ENCODE measurements around the gene SSH2.
"Not testable (repeated sequence)": the region's sequence is repeated elsewhere in the genome, so short reads cannot be mapped to it uniquely, and the experiment has no call there.

Gene SSH2

DNA sequence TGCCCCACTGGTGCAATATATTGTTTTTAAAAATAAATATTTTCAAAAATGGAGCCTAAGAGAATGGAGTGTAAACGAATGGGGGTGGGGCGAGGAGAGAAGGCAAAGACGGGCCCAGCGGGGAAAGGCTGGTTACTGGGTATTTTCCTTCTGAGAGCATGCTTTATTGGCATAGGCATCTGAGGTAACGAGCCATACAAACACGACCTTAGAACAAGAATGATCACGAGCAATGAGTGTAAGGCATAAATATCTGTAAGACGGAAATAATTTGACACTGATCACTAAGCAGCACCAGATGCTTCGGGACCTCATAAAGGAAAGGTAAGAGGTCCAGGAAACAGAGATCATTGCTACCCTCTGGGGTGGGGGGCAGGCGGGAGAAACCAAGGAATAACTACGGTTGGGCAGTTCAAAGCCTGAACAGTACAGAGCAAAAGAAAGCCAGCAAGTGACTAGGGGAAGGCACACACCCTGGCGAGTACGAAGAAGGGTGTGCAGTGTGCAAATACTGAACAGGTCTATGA lies 959 bp downstream of the SSH2 start:
- DNase-seq (ENCODE audit: low read depth in 2 of 3, low spot score in 2 of 3): peak; percentile 6 to 17 (median 6)

DNA sequence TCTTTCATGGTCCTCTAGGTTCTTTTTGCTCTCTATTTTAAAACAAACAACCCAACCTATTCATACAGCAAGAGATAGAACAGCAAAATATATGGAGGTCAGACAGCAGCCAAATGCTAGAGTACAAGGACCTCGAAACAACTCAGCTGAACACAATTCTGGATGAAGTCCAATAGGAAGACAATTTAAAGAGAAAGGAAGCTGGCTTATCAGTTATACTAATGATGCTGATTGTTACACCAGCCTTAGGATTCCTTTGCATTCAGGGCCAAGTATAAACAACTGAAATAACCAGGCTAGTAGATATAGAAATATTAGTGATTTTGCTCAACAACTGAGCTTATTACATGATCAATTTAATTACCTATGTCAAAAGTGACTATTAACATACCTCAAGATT lies 2.5 kb downstream of the SSH2 start:
- no peak for DNase-seq (ENCODE audit: low read depth in 2 of 3, low spot score in 2 of 3)

DNA sequence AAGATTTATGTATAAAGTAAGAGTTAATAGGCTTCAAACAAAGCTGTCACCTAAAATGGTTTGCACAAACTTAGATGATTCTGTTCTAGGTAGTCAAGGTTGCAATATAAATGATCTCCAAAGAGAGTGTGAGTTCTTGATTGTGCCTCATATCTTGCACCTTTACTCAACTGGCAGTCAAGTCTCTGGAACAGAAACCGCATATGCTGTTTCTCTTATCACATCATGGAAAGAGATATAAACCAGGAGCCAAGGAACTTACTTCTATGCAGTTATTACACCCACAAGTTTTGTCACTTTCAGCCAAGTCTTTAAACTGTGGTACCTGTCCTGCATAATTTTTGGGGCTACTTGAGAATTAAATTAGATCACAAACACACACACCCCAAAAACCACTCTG lies 5.2 kb downstream of the SSH2 start:
- DNase-seq (ENCODE audit: low read depth in 2 of 3, low spot score in 2 of 3): no peak

DNA sequence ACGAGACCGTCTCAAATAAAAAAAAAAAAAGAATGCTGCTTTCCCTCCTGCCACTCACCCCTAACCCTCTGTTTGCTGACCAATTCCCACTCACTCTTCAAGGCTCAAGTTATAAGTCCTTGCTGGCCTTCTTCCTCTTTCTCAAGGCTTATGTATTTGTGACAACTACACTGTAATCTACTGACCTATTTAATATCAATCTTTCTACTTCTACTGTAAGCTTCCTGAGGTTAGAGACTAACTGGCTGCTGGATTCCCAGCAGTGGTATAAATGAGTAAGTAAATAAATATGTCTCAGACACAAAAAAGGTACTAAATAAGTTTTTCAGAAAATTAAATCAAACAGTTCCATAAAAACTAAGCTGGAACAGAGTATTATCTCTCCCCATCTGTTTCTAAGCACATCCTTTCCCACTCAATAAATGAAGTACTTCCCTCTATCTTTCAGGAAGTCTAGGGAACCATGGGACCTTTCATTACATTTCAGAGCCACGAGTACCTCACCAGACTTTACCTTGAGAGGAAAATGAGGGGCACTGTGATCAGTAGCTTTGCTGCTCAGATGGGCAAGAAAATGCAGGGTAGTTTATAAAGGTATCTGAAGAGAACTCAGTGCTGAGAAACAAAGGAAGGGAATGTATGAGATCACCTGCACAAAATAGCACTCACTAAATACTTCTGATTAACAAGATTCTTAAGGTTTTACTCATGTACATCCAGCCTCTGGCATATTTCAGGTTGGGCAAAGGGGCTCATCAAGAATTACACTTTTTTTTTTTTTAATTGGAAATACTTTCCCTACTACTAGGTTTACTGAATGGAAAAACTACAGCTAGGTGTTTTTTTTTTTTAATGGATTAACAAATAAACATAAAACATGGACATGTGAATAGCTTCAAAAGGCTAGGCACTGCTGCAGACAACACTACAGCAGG lies 10.8 kb downstream of the SSH2 start:
- no peak for DNase-seq (ENCODE audit: low read depth in 2 of 3, low spot score in 2 of 3)

DNA sequence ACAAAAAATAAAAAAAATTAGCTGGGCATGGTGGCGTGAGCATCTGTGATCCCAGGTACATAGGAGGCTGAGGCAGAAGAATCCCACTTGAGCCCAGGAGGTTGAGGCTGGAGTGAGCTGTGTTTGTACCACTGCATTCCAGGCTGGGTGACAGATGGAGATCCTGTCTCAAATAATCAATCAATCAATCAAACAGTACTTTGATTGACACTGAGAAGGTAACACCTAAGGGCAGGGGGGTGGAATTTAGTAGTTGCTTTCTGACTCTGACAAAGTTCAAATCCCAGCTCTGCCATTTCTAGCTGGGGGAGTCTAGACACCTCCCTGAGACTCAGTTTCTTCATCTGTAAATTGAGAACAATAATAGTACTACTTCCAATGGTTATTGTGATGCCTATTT lies 12.0 kb downstream of the SSH2 start:
- DNase-seq (ENCODE audit: low read depth in 2 of 3, low spot score in 2 of 3): no peak

DNA sequence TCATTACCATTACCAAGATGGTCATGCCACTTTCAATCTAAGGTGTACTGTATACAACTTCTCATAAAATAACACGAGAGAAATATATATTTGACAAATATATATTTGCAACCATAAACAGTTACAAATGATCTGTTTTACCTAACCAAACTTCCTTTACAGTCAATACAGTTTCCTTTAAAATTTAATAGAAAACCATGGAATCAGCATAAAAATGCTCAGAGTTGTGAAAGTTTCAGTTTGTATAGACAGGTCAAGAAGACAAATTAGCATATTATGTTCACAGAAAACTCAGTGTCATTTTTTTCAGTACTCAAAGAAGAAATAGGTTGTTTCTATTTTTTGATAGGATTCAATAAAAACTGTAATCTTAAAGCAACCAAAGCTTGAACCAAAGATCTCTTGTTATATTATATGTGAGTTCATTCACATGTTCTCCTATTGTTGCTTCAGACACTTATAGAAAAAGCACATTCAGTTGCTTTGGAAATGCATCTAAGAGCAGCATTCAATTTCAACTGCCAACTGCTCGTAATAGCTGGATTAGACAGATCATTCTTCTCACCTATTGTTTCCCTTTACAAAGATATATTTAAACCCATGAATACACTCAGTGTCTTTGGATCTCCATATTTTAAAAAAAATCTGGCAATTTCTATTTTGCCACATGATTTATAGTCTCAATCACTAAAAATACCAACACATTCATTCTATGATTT lies 15.1 kb downstream of the SSH2 start:
- no peak for DNase-seq (ENCODE audit: low read depth in 2 of 3, low spot score in 2 of 3)

DNA sequence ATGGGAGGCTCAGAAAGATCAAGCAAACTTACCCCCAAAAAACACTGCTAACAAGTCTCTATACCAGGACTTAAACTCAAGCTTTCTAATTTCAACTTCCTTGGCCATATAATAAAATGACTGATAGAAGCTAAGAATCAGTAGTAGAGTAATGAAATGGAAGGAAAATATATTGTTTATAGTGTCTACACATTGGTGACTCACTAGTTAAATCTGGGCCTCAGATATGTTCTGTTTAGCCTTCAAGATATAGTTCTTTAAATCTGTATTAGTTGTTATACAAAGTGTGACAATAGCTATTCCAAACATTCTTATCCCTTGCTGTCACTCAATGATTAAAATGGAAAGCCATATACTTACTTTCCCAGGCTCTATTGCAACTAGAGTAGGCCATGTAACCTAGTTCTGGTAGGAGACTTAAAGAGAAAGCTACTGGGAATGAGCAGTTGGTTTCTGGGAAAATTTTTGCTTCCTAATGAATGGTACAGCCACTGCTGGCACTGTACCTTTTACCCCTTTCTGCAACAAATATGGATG lies 18.3 kb downstream of the SSH2 start:
- no peak for DNase-seq (ENCODE audit: low read depth in 2 of 3, low spot score in 2 of 3)

GRCh38 chr17:29909236-29910003 lies 20.6 kb downstream of the SSH2 start:
- DNase-seq (ENCODE audit: low read depth in 2 of 3, low spot score in 2 of 3): no peak

DNA sequence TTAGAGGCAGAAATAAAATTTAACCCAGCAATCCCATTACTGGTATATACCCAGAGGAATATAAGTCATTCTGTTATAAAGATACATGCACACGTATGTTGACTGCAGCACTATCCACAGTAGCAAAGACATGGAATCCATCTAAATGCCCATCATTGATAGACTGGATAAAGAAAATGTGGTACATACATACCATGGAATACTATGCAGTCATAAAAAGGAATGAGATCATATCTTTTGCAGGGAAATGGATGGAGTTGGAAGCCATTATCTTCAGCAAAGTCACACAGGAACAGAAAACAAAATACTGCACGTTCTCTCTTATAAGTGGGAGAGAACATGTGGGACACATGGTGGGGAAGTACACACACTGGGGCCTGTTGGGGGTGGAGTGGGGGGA lies 23.1 kb downstream of the SSH2 start:
- DNase-seq (ENCODE audit: low read depth in 2 of 3, low spot score in 2 of 3): no peak

- no peak for DNase-seq (ENCODE audit: low read depth in 2 of 3, low spot score in 2 of 3)
These were observed 24.2 kb downstream of the SSH2 start for GRCh38 chr17:29905879-29906167.

DNA sequence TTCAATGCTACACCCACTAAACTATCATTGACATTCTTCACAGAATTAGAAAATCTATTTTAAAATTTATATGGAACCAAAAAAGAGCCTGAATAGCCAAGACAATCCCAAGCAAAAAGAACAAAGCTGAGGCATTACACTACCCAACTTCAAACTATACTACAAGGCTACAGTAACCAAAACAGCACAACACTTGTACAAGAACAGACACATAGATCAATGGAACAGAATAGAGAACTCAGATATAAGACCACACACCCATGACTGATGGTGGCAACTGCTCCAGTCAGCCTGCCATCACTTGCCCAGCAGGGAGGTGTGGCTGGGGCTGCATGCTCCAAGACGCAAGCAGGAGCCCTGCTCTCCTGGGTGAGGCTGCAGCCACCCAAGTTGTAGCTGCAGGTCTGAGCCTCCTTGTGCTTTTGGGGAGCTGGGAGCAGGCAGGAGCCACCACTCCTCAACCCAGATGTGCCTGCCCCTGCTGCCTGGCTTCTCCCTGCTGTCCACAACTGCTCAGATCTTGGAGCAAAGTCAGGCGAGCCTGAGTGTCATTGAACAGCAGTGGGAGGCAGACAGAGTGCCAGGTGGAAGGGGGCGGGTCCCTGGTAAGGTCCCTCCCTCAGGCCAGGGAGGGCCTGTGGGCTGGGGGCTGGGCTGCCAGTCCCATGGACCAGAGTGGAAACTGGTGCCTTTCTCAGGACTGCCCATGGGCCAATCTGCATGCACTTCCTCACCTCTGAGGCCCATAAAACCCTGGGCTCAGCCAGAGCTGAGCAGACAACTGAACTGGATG lies 24.7 kb downstream of the SSH2 start:
- no peak for DNase-seq (ENCODE audit: low read depth in 2 of 3, low spot score in 2 of 3)

GRCh38 chr17:29903471-29903870 lies 26.6 kb downstream of the SSH2 start:
- no peak for DNase-seq (ENCODE audit: low read depth in 2 of 3, low spot score in 2 of 3)

DNA sequence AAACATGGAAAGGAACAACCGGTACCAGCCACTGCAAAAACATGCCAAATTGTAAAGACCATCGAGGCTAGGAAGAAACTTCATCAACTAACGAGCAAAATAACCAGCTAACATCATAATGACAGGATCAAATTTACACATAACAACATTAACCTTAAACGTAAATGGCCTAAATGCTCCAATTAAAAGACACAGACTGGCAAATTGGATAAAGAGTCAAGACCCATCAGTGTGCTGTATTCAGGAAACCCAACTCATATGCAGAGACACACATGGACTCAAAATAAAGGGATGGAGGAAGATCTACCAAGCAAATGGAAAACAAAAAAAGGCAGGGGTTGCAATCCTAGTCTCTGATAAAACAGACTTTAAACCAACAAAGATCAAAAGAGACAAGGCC lies 32.9 kb downstream of the SSH2 start:
- not testable (repeated sequence) for DNase-seq (ENCODE audit: low read depth in 2 of 3, low spot score in 2 of 3)

GRCh38 chr17:29892201-29892600 lies 37.8 kb downstream of the SSH2 start:
- no peak for DNase-seq (ENCODE audit: low read depth in 2 of 3, low spot score in 2 of 3)

GRCh38 chr17:29891131-29891530 lies 38.9 kb downstream of the SSH2 start:
- no peak for DNase-seq (ENCODE audit: low read depth in 2 of 3, low spot score in 2 of 3)

GRCh38 chr17:29885031-29885640 lies 44.9 kb downstream of the SSH2 start:
- no peak for DNase-seq (ENCODE audit: low read depth in 2 of 3, low spot score in 2 of 3)

- no peak for DNase-seq (ENCODE audit: low read depth in 2 of 3, low spot score in 2 of 3)
These were observed 46.5 kb downstream of the SSH2 start for GRCh38 chr17:29883497-29883896.

DNA sequence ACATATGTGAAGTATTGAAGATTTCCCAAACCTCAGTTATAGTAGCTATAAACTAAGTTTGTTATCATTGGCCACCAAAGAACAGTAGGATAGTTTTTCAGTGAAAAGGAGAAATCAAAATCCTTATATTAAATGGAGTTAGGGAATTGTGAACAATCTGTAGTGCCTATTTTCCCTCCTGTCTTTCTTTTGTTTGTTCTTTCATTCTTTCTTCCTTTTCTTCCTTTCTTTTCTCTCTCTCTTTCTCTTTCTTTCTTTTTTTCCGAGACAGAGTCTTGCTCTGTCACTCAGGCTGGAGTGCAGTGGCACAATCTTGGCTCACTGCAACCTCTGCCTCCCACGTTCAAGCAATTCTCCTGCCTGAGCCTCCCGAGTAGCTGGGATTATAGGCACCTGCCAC lies 48.8 kb downstream of the SSH2 start:
- no peak for DNase-seq (ENCODE audit: low read depth in 2 of 3, low spot score in 2 of 3)

DNA sequence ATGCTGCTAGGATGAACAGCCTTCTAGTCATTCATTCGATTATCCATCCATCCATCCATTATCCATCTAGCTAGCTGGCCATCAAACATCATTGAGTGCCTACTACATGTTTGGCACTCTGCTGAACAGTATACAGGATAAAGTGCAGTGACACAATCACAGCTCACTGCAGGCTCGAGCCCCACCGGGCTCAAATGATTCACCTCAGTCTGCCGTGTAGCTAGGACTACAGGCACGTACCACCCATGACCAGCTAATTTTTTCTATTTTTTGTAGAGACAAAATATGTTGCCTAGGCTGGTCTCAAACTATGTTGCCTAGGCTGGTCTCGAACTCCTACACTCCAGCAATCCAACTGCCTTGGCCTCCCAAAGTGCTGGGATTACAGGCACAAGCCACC lies 50.0 kb downstream of the SSH2 start:
- no peak for DNase-seq (ENCODE audit: low read depth in 2 of 3, low spot score in 2 of 3)

- no peak for DNase-seq (ENCODE audit: low read depth in 2 of 3, low spot score in 2 of 3)
These were observed 55.0 kb downstream of the SSH2 start for GRCh38 chr17:29874931-29875596.
